NCI-H226 (cell line): Measurements from ENCODE around the gene SLITRK5.

Experiments used
- DNase-seq: peaks from one replicate; pipeline ENCODE4 v3.0.0-alpha.2; 2015

SLITRK5 gene

GRCh38 chr13:87671031-87671752, at the start of gene SLITRK5:
Gene SLITRK5, plus strand, starts transcription at chr13:87671371. Its CDS starts 4,018 bp downstream, at chr13:87675389.
- DNase-seq: peak; percentile 63

- DNase-seq: no peak
These were observed 48.2 kb upstream of the SLITRK5 start for GRCh38 chr13:87622971-87623370.

GRCh38 chr13:87656306-87656705, 14.9 kb upstream of the SLITRK5 start:
- peak; percentile 12 for DNase-seq

- peak; percentile 30 for DNase-seq
These were observed 9.7 kb upstream of the SLITRK5 start for GRCh38 chr13:87661471-87661870.

- DNase-seq: no peak
These were observed 4.3 kb upstream of the SLITRK5 start for GRCh38 chr13:87666831-87667230.

- DNase-seq: no peak
These were observed 3.5 kb upstream of the SLITRK5 start for GRCh38 chr13:87667686-87668085.

- DNase-seq: no peak
These were observed 1.7 kb upstream of the SLITRK5 start for GRCh38 chr13:87669379-87669978.

GRCh38 chr13:87671753-87672605, 808 bp downstream of the SLITRK5 start:
- no peak for DNase-seq

- DNase-seq: no peak
These were observed 3.1 kb downstream of the SLITRK5 start for GRCh38 chr13:87674247-87674738.

GRCh38 chr13:87675851-87676250, 4.7 kb downstream of the SLITRK5 start:
- DNase-seq: no peak

GRCh38 chr13:87676254-87677042, 5.3 kb downstream of the SLITRK5 start:
- no peak for DNase-seq

GRCh38 chr13:87677043-87677495, 5.9 kb downstream of the SLITRK5 start:
- no peak for DNase-seq

GRCh38 chr13:87677496-87678371, 6.6 kb downstream of the SLITRK5 start:
- DNase-seq: no peak

GRCh38 chr13:87678372-87678752, 7.2 kb downstream of the SLITRK5 start:
- no peak for DNase-seq

GRCh38 chr13:87680298-87680697, 9.1 kb downstream of the SLITRK5 start:
- no peak for DNase-seq

GRCh38 chr13:87684850-87685742, 13.9 kb downstream of the SLITRK5 start:
- DNase-seq: peak; percentile 47

GRCh38 chr13:87696458-87696857, 25.3 kb downstream of the SLITRK5 start:
- no peak for DNase-seq

- DNase-seq: no peak
These were observed 27.1 kb downstream of the SLITRK5 start for GRCh38 chr13:87698268-87698667.

- no peak for DNase-seq
These were observed 38.8 kb downstream of the SLITRK5 start for GRCh38 chr13:87709947-87710346.

- DNase-seq: no peak
These were observed 40.8 kb downstream of the SLITRK5 start for GRCh38 chr13:87712012-87712411.
